SJSA1 (cell line): ENCODE results near the gene RAET1G. TPM values are rescaled to one million over a fixed set of nuclear protein-coding genes. Genes with fewer than 3 reads are reported as not detected.
"Not testable (repeated sequence)": the region's sequence is repeated elsewhere in the genome, so short reads cannot be mapped to it uniquely, and the experiment has no call there.

Experiments used
- DNase-seq, 2 experiments: peaks; one replicate each; pipeline ENCODE4 v3.0.0-alpha.2; 2015 to 2020; ENCODE audit warnings: low spot score in 2 of 2, low read depth in 1 of 2
- H3K27ac ChIP-seq: fragments of 250-450 bp; sonication (Bioruptor Pico); 2 replicates; pipeline ENCODE4 v1.5.1; 2020; ENCODE audit warnings: mild to moderate bottlenecking, moderate library complexity
- H3K27me3 ChIP-seq: fragments of 250-450 bp; sonication (Bioruptor Pico); replicated peaks from 2 replicates; pipeline ENCODE4 v1.5.1; 2020; ENCODE audit warnings: mild to moderate bottlenecking, moderate library complexity
- H3K36me3 ChIP-seq: fragments of 250-450 bp; sonication (Bioruptor Pico); 2 replicates; pipeline ENCODE4 v1.5.1; 2020; ENCODE audit warnings: mild to moderate bottlenecking
- H3K4me1 ChIP-seq: fragments of 250-450 bp; sonication (Bioruptor Pico); replicated peaks from 2 replicates; pipeline ENCODE4 v1.6.1; 2021; ENCODE audit warnings: mild to moderate bottlenecking
- H3K4me3 ChIP-seq: fragments of 250-450 bp; sonication (Bioruptor Pico); 2 replicates; pipeline ENCODE4 v1.5.1; 2020; ENCODE audit warnings: mild to moderate bottlenecking
- H3K9me3 ChIP-seq: fragments of 250-450 bp; sonication (Bioruptor Pico); replicated peaks from 2 replicates; pipeline ENCODE4 v1.5.1; 2020; ENCODE audit warnings: mild to moderate bottlenecking
- total RNA-seq: library from RNA; depleted of rRNA; stranded (reverse); fragments of >200 nt; shearing (Covaris generic); gene quantifications from 2 replicates; pipeline ENCODE4 v1.2.3, GENCODE V29; 2014

RAET1G gene
- total RNA-seq, 1 experiment from 2014 or later: 0.68 TPM

GRCh38 chr6:149961728-149962425, 39.0 kb upstream of the RAET1G start:
- Histone ChIP-seq H3K27ac (no peak overlapping the region), H3K27me3 (peaks cover 38% of the 10 kb centered on the region), H3K4me1 (peaks cover 22% of the 10 kb centered on the region), H3K36me3 (no peaks in the 10 kb centered on the region), H3K9me3 (no peaks in the 10 kb centered on the region), H3K4me3 (no peak overlapping the region)
- no peak for DNase-seq

GRCh38 chr6:149960488-149960887, 37.6 kb upstream of the RAET1G start:
- DNase-seq: no peak
- Histone ChIP-seq H3K4me1 (peaks cover 22% of the 10 kb centered on the region), H3K9me3 (no peaks in the 10 kb centered on the region), H3K27ac (no peak overlapping the region), H3K27me3 (peaks cover 36% of the 10 kb centered on the region), H3K4me3 (no peak overlapping the region), H3K36me3 (no peaks in the 10 kb centered on the region)

DNA sequence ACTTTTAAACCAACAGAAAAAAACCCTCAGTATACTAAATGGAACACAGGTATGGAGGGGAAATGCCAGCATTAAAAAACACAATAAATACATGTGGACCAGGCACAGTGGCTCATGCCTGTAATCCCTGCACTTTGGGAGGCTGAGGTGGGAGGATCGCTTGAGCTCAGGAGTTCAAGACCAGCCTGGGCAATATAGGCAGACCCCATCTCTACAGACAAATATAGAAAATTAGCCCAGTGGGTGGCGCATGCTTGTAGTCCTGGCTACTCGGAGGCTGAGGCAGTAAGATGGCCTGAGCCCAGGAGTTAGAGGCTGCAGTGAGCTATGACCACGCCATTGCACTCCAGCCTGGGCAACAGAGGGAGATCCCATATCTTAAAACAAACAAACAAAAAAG, 36.9 kb upstream of the RAET1G start:
- H3K9me3 ChIP-seq, DNase-seq, H3K4me3 ChIP-seq, H3K27ac ChIP-seq, H3K36me3 ChIP-seq: not testable (repeated sequence)
- Histone ChIP-seq H3K4me1 (peaks cover 21% of the 10 kb centered on the region), H3K27me3 (peaks cover 32% of the 10 kb centered on the region)

GRCh38 chr6:149958124-149958523, 35.2 kb upstream of the RAET1G start:
- not testable (repeated sequence) for H3K4me1 ChIP-seq, H3K4me3 ChIP-seq, H3K36me3 ChIP-seq, H3K27ac ChIP-seq, DNase-seq, H3K9me3 ChIP-seq
- H3K27me3 ChIP-seq: peaks cover 17% of the 10 kb centered on the region

DNA sequence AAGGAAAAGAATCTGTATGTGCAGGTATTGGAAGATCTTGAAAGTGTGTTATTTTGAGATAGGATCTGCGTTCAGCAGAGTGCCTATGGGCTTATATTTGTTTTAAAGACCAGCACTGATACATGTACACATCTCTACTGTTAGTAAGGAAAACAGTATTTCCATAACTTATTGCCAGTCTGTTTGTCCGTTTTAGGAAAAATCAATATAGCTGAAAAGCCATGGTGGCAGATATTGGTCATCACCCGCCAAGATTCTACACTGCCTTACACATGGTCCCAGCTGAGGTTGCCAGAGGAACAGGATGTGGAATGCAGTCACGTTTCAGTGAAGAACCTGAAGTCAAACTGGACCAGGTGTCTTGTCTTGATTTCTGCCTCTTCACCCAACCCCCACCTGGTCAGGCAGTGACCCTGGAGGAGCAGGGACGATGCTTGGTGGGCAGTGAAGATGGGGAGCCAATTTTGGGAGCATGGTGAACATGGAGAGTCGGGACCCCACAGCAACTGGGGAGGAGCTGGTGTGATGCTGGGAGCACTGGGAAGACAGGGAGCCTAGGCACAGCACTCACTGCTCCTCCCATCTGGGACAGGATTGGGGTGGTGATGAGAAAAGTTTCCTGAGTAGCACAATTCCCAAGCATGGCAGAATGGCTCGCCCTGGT, 32.9 kb upstream of the RAET1G start:
- H3K4me1 ChIP-seq, H3K4me3 ChIP-seq, H3K27me3 ChIP-seq, H3K27ac ChIP-seq, H3K9me3 ChIP-seq, H3K36me3 ChIP-seq, DNase-seq: not testable (repeated sequence)

DNA sequence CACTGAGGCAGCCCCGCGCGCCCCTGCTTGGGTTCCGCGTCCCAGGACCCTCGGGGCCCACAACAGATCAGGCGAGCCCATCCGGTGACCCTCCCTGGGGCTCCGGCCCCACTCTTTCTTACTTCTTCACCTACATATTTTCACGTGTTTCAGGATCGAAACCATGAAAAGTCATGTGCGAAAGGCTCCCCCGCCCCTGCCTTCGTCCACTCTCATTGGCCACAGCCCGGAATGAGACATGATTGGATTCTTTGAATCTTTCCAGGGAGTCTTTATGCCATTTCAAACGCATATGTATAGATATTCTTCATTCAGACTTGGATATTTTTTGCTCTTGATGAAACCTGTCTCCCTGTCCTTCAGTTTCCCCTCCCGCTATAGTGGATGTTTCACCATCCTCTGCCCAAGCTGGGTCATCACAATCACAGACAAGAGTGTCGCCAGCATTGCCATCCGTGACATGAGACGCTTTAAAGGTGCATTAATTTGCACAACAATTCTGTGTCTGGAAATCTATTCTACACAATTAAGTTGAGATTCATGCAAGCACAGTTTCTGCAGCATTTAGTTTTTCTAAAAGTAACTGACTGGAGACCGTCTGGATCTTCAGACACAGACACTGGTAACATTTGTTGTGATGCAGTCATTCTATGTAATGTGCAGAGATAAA, 32.2 kb upstream of the RAET1G start:
- not testable (repeated sequence) for H3K36me3 ChIP-seq, H3K27ac ChIP-seq, H3K4me1 ChIP-seq, H3K4me3 ChIP-seq, H3K9me3 ChIP-seq, DNase-seq
- H3K27me3 ChIP-seq: peaks cover 12% of the 10 kb centered on the region; the same call in 1 of the 2 replicates

DNA sequence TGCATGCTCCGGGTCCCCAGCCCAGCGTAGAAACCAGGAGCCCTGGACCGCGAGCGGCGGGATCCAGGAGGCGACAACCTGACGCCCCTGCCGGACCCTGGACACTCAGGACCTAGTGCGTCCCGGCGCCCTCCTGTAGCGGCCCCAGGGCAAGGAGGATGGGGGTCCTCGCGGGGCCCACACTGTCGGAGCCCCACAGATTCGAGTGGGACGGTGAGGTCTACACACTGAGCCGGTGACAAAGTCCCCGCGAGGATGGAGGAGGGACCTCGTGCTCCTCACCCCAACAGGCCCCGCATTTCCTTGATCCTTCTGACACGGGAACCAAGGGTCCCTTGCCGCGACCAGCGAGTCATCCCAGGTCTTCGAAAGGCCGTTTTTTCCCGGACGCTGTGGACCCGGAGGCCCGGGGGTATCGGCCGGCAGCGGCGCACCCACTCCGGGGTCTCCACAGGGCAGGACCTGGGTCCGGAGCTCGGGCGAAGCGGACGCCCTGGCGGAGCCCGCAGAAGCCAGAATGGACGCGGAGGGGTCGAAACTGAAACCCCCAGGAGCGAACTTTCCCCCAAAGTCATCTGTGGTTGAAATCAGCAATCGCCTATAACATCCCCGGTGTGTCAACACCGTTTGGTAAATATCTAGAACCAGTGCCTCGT, 31.5 kb upstream of the RAET1G start:
- not testable (repeated sequence) for H3K4me1 ChIP-seq, H3K4me3 ChIP-seq, H3K9me3 ChIP-seq, DNase-seq, H3K27ac ChIP-seq, H3K36me3 ChIP-seq
- H3K27me3 ChIP-seq: peaks cover 14% of the 10 kb centered on the region; the same call in 1 of the 2 replicates

GRCh38 chr6:149953934-149954327, 31.0 kb upstream of the RAET1G start:
- not testable (repeated sequence) for H3K9me3 ChIP-seq, DNase-seq, H3K27ac ChIP-seq, H3K4me1 ChIP-seq, H3K4me3 ChIP-seq, H3K36me3 ChIP-seq
- H3K27me3 ChIP-seq: peaks cover 12% of the 10 kb centered on the region; the same call in 1 of the 2 replicates

DNA sequence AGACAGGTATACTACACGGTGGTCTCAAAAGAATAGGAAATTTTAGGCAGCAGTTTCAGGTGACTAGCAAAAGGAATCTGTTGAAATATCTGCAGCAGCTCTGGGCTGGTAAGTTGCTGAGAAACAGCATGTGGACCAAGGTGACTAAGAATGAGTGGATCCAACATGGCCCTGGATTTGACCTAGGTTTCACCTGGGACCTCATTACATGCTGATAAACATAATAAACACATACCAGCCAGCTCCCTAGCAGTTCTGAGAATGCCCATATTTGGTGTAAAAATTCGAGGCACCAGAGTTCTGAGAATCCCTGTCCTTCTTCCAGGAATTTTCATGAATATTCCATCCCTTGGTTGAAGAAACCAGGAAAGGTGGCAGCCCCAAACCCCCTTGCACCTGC, 30.5 kb upstream of the RAET1G start:
- not testable (repeated sequence) for H3K27ac ChIP-seq, DNase-seq, H3K4me1 ChIP-seq, H3K36me3 ChIP-seq, H3K4me3 ChIP-seq, H3K9me3 ChIP-seq
- H3K27me3 ChIP-seq: peaks cover 12% of the 10 kb centered on the region; the same call in 1 of the 2 replicates

GRCh38 chr6:149951626-149952025, 28.7 kb upstream of the RAET1G start:
- peaks cover 12% of the 10 kb centered on the region; the same call in 1 of the 2 replicates for H3K27me3 ChIP-seq
- no peak for DNase-seq
- H3K4me1 ChIP-seq: no peaks in the 10 kb centered on the region
- no peak overlapping the region for H3K4me3 ChIP-seq
- no peak overlapping the region for H3K27ac ChIP-seq
- H3K36me3 ChIP-seq: no peaks in the 10 kb centered on the region
- no peaks in the 10 kb centered on the region for H3K9me3 ChIP-seq

DNA sequence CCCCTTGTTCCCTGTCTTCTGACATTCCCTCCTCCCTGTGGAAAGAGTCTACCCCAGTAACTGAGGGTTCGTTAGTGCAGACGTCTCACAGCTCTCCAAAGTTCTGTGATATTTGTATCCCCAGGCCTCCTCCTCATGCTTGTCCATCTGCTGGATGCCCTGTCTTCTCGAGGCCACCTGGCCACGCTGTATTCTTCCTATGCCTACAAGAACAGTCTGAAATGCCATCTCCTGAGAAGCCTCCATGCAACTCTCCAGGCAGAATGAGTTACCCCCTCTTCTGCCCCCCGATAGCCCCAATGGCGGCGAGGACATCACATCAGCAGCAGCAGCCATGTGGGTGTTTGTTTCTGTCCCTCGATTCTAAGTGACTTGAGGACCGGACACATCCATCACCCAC, 28.2 kb upstream of the RAET1G start:
- Histone ChIP-seq H3K4me1 (no peaks in the 10 kb centered on the region), H3K9me3 (no peaks in the 10 kb centered on the region), H3K4me3 (no peak overlapping the region), H3K27ac (no peak overlapping the region), H3K27me3 (peaks cover 12% of the 10 kb centered on the region; the same call in 1 of the 2 replicates), H3K36me3 (no peaks in the 10 kb centered on the region)
- DNase-seq: no peak

- H3K4me3 ChIP-seq: no peak overlapping the region
- H3K9me3 ChIP-seq: no peaks in the 10 kb centered on the region
- H3K27me3 ChIP-seq: peaks cover 11% of the 10 kb centered on the region; the same call in 1 of the 2 replicates
- H3K27ac ChIP-seq: no peak overlapping the region
- no peak for DNase-seq
- no peaks in the 10 kb centered on the region for H3K4me1 ChIP-seq
- no peaks in the 10 kb centered on the region for H3K36me3 ChIP-seq
Observed at GRCh38 chr6:149950423-149950822, 27.5 kb upstream of the RAET1G start.

DNA sequence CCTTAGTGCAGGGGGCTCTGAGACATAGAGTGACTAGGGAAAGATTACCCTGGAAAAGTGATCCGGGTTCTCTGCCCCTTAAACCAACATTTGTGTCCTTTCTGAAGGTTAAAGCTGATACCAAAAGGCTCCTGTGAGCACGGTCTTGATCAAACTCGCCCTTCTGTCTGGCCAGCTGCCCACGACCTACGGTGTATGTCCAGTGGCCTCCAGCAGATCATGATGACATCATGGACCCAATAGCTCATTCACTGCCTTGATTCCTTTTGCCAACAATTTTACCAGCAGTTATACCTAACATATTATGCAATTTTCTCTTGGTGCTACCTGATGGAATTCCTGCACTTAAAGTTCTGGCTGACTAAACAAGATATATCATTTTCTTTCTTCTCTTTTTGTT, 25.7 kb upstream of the RAET1G start:
- no peak for DNase-seq
- Histone ChIP-seq H3K27me3 (peaks cover 9% of the 10 kb centered on the region; the same call in 1 of the 2 replicates), H3K4me1 (no peaks in the 10 kb centered on the region), H3K36me3 (no peaks in the 10 kb centered on the region), H3K27ac (no peak overlapping the region), H3K9me3 (no peaks in the 10 kb centered on the region), H3K4me3 (no peak overlapping the region)

GRCh38 chr6:149948011-149948410, 25.1 kb upstream of the RAET1G start:
- Histone ChIP-seq H3K27ac (no peak overlapping the region), H3K4me1 (no peaks in the 10 kb centered on the region), H3K9me3 (no peaks in the 10 kb centered on the region), H3K36me3 (no peaks in the 10 kb centered on the region), H3K27me3 (peaks cover 9% of the 10 kb centered on the region; the same call in 1 of the 2 replicates), H3K4me3 (no peak overlapping the region)
- no peak for DNase-seq
